HL-60 (cell line): ENCODE measurements around the gene CTPS2.

ENCODE experiments used
- POLR2AphosphoS5 ChIP-seq: IDR thresholded peaks from 2 replicates; pipeline ENCODE4 v1.6.1; 2012; ENCODE audit warnings: low read depth
- SPI1 ChIP-seq: IDR thresholded peaks from 2 replicates; pipeline ENCODE4 v1.6.1; 2012; ENCODE audit warnings: low read depth, mild to moderate bottlenecking, borderline replicate concordance
- TF ChIP-seq, protein P1 (sequence below): IDR thresholded peaks from one replicate; pipeline ENCODE4 v1.5.1; 2011; ENCODE audit warnings: low read length, control low read depth, inconsistent platforms; ENCODE audit not compliant: insufficient read depth
- TF ChIP-seq, protein P2 (sequence below): IDR thresholded peaks from 2 replicates; pipeline ENCODE4 v1.6.1; 2012; ENCODE audit warnings: low read depth; ENCODE audit not compliant: insufficient replicate concordance

DNA sequence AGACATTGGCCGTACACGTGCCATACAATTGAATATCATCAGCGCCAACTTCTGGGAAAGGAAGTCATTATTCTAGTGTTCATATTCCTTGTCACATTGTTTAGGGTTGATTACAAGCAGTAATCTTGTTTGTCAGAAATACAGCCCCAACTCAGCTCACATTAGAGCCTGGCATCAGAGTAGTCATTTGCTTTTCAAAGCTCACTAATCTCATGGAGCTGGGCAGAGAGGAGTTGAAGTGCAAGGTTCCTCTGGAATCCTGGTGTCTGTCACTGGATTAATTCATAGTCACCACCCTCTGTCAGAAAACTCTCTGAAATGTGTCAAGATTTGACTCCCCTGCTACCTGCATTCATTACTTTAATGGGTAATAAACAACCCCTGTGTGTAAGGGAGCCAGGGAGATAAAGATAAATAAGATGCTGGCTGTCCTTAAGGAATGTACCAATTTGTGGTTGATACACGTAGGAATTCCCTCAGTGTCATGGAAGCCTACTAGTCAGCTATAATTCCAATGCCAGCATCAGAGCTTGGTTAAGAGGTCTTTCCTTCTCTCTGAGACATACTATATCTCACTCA is 106.2 kb downstream of the CTPS2 start:
- TF ChIP-seq, protein P1, sequence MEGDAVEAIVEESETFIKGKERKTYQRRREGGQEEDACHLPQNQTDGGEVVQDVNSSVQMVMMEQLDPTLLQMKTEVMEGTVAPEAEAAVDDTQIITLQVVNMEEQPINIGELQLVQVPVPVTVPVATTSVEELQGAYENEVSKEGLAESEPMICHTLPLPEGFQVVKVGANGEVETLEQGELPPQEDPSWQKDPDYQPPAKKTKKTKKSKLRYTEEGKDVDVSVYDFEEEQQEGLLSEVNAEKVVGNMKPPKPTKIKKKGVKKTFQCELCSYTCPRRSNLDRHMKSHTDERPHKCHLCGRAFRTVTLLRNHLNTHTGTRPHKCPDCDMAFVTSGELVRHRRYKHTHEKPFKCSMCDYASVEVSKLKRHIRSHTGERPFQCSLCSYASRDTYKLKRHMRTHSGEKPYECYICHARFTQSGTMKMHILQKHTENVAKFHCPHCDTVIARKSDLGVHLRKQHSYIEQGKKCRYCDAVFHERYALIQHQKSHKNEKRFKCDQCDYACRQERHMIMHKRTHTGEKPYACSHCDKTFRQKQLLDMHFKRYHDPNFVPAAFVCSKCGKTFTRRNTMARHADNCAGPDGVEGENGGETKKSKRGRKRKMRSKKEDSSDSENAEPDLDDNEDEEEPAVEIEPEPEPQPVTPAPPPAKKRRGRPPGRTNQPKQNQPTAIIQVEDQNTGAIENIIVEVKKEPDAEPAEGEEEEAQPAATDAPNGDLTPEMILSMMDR = no peak
- TF ChIP-seq POLR2AphosphoS5 = no peak
- TF ChIP-seq, protein P2, sequence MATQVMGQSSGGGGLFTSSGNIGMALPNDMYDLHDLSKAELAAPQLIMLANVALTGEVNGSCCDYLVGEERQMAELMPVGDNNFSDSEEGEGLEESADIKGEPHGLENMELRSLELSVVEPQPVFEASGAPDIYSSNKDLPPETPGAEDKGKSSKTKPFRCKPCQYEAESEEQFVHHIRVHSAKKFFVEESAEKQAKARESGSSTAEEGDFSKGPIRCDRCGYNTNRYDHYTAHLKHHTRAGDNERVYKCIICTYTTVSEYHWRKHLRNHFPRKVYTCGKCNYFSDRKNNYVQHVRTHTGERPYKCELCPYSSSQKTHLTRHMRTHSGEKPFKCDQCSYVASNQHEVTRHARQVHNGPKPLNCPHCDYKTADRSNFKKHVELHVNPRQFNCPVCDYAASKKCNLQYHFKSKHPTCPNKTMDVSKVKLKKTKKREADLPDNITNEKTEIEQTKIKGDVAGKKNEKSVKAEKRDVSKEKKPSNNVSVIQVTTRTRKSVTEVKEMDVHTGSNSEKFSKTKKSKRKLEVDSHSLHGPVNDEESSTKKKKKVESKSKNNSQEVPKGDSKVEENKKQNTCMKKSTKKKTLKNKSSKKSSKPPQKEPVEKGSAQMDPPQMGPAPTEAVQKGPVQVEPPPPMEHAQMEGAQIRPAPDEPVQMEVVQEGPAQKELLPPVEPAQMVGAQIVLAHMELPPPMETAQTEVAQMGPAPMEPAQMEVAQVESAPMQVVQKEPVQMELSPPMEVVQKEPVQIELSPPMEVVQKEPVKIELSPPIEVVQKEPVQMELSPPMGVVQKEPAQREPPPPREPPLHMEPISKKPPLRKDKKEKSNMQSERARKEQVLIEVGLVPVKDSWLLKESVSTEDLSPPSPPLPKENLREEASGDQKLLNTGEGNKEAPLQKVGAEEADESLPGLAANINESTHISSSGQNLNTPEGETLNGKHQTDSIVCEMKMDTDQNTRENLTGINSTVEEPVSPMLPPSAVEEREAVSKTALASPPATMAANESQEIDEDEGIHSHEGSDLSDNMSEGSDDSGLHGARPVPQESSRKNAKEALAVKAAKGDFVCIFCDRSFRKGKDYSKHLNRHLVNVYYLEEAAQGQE = no peak
- no peak for TF ChIP-seq SPI1
